NCI-H345 treated with DMSO at 0.1 percent for 48 hours (cell line): Measurements from ENCODE around the gene PEAK3.
A peak's percentile ranks its signal among the peaks of the same experiment; 100 is the strongest.
"Not testable (repeated sequence)": the region's sequence is repeated elsewhere in the genome, so short reads cannot be mapped to it uniquely, and the experiment has no call there.

Source experiments
- DNase-seq: peaks from one replicate; lab custom pipeline; 2025; ENCODE audit not compliant: unreplicated experiment; lab: John Stamatoyannopoulos, UW

PEAK3 gene

DNA sequence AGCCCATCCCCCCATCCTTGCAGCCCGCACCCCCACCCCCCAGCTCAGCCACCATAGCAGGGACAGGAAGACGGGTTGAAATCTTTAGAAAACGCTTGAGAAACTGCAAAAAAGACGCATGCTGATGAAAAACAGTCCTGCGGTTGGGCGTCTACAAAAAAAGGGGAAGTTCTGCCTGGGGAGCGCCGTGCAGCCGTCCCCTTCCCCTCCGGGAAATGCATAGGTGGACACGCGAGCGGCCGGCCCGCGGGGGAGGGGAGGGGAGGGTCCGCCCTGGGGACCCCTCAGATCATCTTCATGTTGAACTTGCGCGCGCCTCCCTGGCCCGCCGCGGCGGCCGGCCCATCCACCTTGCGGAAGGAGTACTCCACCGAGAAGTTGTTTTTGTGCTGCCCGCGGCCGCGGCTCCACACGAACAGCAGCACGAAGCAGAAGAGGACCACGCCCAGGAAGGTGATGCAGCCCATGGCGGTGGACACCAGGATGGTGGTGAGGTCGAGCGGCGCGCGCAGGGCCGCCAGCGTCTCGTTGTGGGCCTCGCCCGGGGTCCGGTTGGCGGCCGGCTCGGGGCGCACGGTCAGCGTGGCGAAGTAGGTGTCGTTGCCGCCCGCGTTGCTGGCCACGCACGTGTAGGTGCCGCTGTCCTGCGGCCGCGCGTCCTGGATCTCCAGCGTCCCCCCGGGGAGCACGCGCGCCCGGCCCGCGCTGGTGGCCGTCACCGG lies 7.9 kb upstream of the PEAK3 start:
- no peak for DNase-seq

DNA sequence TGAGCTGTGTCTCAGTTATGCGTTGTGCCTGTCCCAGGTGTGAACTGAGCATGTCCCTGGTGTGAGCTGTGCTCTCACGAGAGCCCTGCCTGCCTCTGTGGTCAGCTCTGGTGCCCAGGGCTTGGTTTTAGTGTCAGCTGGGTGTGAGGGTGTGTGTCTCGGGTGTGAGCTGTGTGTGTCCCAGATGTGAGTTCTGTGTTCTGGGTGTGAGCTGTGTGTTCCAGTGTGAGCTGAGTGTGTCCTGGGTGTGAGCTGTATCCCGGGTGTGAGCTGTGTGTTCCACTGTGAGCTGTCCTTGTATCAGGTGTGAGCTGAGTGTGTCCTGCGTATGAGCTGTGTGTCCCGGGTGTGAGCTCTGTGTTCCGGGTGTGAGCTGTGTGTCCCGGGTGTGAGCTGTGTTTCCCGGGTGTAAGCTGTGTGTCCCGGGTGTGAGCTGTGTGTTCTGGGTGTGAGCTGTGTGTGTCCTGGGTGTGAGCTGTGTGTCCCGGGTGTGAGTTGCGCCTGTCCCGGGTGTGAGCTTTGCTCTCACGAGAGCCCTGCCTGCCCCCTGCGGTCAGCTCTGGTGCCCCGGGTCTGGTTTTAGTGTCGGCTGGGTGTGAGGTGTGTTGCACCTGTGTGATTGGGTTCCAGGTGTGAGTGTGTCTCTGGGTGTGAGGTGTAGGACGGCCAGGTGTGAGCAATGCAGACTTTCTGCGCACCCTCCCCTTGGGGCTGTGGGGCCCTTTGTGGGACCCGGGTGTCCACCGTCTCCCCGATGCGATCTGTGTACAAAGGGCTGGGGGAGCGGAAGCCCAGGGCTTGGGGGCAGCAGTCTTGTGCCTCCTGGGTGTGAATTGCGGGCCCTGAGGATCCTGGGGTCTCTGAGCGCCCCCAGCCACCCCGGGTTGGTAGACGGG lies 7.1 kb upstream of the PEAK3 start:
- no peak for DNase-seq

DNA sequence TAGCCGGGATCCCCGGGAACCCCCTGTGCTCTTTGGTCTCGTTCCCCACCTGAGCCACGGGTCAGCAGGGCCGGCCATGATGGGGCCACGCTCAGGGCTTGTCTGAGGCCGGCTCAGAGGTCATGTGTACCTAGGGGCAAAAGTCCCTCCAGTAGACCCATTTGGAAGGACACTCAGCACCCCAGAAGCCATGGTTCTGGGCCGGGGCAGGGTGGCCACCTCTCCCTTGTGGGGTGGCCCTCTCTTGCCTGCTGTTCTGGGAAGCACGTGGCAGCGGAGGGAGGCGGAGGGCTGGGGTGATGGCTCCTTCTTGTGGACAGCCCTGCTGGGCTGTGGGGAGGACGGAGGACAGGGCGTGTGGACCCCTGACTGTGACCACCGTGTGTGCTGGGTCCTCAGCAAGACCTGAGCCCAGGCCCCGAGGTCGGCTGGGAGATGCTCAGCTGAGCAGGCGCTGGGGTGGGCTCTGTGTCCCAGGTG lies 6.4 kb upstream of the PEAK3 start:
- DNase-seq: peak; percentile 96

DNA sequence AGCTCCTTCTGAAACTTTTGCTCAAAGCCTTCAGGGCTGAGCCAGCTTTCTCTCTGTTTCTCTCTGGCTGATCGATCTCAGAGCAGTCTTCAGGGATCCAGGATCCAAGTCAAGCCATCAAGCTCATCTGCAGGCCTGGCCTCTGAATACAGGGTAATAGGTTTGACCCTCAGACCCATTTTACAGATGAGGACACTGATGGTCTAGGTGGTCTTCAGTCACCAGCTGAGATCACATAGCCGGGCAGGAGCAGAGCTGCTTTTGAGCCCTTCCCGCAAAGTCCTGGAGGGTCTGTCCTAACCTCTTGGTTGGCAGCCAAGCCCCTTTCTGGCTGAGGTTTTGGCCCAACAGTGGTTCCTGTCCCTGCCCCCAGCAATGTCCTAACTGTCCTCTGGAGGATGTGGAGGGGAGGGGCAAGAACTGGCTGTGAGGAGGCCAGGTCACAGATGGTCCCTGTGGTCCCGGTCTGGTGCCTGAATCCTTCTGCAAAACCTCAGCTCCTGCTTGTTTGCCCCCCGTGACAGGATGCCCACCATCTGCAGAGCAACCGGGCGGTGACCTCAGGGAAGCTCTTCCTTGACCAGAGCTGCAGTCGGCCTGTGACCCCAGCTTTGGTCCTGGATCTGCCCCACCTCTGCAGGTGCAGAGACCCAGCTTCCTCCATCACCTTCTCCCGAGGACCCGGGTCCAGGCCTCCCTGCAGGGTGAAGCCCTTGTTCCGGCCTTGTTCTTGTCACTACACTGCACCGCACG lies 5.8 kb upstream of the PEAK3 start:
- DNase-seq: no peak

DNA sequence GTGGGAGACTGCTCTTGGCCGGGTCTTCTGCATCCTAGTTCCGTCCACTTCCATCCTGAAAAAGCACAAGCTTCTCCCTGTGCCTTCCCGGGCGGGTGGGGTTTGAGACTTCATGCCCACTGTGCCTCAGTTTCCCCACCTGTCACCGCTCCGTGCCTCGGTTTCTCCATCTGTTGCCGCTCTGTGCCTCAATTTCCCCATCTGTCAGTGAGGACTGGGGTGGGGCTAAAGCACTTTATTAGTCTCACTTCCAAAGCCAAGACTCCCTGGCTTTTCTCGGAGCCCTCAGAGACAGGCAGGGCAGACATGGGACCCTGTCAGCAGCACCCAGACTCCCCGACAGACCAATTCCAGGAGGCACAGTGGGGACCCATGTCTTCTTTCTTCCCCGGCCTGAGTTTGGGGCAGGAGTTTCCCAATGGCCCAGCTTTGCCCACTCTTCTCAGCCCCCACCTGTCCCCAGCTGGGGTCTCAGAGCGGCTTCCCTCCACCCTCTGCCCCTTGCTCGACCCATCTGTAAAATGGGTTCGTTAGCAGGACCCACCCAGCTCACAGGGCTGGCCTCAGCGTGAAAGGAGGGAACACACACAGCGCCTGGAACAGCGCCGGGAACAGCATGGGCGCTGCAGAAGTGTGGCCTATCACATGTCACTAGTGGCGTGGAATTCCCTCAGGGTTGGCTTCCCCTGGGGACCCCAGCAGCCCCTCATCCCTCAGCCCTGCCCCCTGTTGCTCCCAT lies 4.6 kb upstream of the PEAK3 start:
- no peak for DNase-seq

DNA sequence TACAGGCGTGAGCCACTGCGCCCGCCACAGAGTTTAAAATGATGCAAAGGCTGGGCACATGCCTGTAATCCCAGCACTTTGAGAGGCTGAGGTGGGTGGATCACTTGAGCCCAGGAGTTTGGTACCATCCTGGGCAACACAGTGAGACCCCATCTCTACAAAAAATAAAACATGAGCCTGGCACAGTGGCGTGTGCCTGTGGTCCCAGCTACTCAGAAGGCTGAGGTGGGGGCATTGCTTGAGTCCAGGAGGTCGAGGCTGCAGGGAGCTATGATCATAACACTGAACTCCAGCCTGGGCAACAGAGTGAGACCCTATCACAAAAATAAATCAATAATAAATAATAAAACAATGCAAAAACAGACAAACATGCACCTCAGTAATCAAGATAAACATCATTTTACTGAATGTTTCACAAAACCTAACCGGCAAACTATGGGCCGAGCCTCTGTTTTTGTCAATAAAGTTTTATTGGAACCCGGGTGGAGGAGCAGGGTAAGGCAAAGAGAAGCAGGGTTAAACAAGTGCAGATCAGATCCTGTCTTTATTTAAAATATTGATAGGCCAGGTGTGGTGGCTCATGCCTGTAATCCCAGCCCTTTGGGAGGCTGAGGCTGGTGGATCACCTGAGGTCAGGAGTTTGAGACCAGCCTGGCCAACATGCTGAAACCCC lies 2.0 kb upstream of the PEAK3 start:
- DNase-seq: no peak

DNA sequence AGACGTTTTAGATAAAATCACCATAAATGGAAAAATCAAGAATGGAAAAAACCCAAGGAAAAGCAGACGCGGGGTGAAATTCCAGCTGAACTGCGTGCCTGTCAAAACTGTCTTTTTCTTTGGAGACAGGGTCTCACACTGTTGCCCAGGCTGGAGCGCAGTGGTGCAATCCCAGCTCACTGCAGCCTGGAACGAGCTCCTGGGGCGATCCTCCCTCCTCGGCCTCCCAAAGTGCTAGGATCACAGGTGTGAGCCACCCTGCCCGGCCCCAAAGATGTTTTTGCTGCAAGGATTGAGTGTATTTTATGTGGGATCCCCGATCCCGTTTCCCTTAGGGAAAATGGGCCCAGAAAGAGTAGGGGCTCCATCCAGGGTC lies 875 bp upstream of the PEAK3 start:
- no peak for DNase-seq

DNA sequence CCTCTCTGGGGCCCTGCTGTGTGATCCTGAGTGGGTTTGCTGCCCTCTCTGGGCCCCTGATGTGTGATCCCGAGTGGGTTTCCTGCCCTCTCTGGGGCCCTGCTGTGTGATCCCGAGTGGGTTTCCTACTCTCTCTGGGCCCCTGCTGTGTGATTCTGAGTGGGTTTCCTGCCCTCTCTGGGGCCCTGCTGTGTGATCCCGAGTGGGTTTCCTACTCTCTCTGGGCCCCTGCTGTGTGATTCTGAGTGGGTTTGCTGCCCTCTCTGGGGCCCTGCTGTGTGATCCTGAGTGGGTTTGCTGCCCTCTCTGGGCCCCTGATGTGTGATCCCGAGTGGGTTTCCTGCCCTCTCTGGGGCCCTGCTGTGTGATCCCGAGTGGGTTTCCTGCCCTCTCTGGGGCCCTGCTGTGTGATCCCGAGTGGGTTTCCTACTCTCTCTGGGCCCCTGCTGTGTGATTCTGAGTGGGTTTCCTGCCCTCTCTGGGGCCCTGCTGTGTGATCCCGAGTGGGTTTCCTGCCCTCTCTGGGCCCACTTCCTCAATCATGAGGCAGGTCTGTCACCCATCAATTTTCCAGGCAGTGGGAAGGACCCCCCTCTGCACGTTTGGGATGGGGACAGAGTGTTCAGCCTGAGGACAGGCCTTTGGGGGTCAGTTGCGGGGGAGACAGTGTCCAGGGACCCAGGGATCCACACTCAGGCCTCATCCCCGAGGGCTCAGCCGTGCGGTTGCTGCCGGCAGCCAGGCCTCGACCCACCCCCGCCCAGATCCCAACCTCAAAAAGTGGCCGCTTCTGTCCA lies 512 bp downstream of the PEAK3 start:
- DNase-seq: not testable (repeated sequence)

DNA sequence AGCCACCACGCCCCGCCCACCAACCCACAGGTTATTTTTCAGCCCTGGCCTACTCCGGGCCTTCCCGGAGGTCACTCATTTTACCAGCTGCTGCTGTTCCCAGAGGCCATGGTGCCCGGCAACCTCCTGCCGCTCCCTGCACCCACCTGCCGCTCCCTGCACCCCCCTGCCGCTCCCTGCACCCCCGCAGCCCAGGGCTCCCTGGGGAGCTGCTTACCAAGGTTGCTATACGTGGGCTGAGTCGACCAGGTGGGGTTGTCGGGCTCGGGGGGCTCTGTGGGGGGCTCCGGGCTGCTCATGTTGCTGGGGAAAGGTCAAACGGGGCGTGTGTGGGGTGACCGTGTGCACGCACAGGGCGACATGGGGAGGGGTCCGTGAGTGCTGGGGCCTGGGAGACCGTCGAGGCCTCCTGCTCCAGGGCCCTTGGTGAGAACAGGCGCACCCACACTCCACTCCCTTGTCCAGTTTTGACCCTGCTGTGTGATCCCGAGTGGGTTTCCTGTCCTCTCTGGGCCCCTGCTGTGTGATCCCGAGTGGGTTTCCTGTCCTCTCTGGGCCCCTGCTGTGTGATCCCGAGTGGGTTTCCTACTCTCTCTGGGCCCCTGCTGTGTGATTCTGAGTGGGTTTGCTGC lies 1.2 kb downstream of the PEAK3 start:
- DNase-seq: no peak

DNA sequence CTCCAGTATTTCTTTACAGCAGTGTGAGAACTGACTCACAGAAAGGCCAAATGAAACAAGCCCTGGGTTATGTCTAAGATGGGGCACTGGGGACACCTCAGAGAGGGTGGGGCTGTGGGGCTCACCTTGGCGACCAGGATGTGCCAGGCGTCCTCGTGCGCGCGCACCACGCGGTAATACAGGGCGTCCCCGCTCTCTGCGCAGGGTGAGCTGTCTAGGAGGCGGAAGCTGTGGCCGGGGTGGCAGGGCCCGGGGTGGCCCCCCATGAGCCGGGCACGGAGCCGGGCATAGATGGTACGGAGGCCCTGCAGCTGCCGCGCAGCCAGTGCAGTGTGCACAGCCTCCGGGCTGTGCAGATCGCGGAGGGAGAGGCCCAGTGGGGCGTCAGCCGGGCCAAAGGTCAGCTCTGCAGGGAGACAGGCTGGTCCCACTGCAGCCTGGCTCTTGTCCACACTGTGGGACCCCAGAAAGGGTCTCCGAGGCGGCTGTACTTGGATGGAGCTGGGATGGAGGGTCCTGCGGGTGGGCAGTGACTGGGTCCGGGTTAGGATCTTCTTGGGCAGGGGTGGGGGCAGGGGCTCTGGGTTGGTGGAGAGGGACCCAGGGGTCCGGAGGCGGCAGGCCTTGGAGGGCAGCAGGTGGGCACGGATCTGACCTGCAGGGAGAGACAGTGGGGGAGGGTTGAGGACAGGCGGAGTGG lies 3.4 kb downstream of the PEAK3 start:
- no peak for DNase-seq

DNA sequence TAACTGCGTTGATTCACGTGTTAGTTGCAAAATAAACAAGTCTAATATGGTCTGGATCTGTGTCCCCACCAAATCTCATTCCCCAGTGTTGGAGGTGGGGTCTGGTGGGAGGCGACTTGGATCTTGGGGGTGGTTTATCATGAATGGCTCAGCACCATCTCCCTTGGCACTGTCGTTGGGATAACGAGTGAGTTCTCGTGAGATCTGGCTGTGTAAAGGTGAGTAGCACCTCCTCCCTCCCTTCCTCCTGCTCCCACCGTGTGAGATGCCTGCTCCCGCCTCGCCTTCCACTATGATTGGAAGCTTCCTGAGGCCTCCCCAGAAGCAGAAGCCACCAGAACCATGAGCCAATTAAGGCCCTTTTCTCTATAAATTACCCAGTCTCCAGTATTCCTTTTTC lies 4.8 kb downstream of the PEAK3 start:
- DNase-seq: no peak

DNA sequence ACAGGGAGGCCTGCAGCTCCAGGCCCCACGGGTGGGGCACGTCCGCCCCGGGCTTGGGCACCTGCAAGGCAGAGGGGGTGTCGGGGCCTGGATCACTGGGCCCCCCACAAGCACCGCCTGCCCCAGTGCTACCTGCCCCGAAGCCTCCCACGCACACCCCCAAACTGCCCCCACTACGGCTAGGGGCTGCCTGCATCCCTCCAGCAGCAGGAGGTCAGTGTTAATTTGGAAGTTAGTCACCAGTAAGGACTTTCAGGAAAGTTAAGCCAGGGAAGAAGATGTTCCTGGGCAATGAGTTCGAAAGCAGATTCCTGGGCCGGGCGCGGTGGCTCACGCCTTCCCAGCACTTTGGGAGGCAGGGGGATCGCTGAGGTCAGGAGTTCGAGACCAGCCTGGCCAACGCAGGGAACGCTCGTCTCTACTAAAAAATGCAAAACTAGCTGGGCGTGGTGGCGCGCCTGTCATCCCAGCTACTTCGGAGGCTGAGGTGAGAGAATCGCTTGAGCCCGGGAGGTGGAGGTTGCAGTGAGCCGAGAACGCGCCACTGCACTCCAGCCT lies 5.5 kb downstream of the PEAK3 start:
- no peak for DNase-seq

DNA sequence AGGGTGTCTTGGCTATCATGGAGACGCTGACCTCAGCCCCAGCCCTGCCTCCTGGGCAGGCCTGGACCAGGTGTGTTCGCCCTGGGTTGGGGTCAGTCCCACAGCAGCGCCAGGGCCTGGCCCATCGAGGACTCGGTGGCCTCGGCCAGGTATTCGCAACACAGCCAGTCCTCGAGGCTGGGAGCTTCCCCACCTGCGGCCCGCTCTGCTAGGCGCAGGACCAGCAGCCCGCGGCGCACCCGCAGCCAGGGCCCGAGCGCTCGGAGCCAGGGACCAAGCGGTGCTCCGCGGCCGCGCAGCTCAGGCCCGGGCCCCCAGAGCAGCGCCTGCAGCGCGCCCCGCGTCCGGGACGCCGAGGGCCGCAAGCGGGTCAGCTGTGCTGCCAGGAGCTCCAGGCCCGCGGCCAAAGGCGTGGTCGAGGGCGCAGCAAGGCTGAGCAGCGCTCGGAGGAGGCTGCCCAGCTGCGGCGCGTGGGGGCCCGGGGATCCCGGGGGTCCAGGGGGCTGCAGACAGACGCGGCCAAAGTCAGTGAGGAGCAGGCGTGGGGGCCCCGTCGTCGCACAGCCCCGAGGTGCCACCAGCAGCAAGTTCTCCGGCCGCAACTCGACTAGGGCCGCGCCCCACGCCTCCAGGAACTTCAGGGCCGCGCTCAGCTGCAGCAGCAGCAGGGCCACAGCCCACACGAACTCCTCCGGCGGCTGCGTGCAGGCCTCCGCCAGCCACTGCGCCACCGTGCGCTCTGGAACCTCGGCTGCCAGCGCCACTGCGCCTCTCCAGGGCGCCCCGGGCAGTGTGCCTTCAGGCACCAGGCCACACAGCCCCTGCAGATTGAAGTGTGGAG lies 6.2 kb downstream of the PEAK3 start:
- DNase-seq: no peak

DNA sequence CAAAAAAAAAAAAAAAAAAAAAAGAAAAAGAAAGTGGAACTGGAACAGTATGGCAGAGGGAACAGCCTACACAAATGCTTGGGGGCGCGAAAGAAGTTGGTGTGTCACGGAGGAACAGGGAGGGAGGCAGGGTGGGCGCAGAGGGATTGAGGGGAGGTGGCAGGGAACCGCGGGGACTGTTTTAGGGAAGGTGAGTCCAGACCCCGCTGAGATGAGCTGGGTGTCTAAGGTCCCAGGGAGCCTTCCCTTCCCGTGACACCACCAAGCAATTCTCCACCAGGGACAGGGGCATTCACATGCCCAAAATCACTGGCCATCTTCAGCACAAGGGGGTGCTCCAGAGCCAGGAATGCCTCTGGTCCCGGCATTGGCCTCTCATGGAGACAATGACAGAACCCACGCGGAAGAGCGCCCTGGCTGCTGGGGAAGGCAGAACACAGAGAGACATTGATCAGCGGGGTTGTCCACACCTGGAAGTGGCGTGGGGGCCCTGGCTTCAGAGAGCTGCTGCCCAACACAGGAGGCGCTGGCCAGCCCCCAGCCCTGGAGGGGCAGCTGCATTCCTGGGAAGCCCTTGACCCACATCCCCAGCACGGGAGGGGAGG lies 6.9 kb downstream of the PEAK3 start:
- DNase-seq: peak; percentile 17

DNA sequence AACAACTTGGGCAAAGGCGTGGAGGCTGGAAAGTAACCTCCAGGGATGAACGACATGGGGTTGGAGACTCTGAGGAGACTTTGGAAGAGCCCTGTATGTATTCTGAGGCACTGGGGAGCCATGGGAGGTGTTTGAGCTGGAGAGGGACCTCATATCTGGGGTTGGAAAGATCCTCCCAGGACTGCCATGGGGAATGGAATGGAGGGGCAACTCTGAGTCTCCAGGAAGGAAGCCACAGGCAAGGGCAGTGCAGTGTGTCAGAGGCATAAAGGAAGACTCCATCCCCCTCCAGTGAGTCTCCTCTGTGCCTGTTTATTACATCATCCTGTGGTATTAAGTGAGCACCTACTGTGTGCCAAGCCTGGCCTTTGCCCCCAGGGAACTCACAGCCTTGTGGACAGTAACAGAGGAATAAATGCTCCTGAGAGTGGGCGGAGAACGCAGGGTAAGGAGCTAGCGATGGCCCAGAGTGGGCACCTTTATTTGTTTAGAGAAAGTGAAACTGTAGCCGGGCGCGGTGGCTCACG lies 7.7 kb downstream of the PEAK3 start:
- DNase-seq: no peak

DNA sequence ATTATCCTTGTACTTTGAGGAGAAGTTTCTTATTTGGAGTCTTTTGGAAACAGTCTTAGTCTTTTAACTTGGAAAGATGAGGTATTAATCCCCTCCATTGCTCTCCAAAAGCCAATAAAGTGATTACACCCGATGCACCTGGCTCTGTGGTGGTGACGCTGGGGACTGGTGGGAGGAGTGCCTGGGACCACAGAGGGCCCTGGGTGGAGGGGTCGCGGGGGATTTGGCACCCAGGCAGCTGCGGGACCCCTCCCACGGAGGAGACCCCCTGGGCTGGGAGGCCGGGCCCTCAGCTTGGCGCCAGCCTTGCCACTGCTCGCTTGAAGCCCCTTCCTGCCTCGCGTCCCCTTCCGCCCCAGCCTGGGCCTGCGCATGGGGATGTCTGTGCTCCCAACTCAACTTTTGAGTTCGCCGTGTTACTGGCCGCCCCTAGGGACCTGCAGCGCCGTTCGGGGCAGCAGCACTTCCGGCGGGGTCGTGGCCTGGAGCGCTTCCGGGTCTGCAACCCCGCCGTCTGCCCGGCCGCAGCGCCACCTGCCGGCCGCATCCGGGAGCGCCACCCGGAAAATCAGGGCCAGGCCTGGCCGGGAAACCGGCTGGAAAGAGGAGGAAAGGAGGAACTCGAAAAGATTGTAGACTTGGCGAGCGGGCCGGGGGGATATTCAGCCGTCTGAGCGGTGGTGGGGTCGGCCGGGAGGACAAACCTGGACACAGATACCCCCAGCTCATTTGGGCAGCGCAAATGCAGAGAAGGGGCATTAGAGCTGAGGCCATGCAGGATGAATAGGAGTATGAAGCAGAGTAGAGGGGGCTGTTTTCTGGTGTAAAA lies 8.4 kb downstream of the PEAK3 start:
- DNase-seq: peak; percentile 46
